GM19023 (cell line): Measurements from ENCODE around the gene CMYA5.
"Not testable (repeated sequence)": the region's sequence is repeated elsewhere in the genome, so short reads cannot be mapped to it uniquely, and the experiment has no call there.

Experiments
- ATAC-seq: cut with Tn5 transposase; IDR thresholded peaks from one replicate; pipeline ENCODE4 v1.9.1; 2021; ENCODE audit warnings: mild to moderate bottlenecking, moderate library complexity; ENCODE audit not compliant: unreplicated experiment

CMYA5 gene

GRCh38 chr5:79702606-79703380 is 13.2 kb downstream of the CMYA5 start:
- ATAC-seq, result no peak

- no peak for ATAC-seq
Measured at GRCh38 chr5:79703381-79703645, 13.7 kb downstream of the CMYA5 start.

- ATAC-seq, result no peak
Measured at GRCh38 chr5:79704553-79704952, 14.9 kb downstream of the CMYA5 start.

GRCh38 chr5:79705632-79706031 is 16.0 kb downstream of the CMYA5 start:
- ATAC-seq, result no peak

- not testable (repeated sequence) for ATAC-seq
Measured at GRCh38 chr5:79706317-79706716, 16.7 kb downstream of the CMYA5 start.

GRCh38 chr5:79707535-79707934 is 17.9 kb downstream of the CMYA5 start:
- no peak for ATAC-seq

GRCh38 chr5:79712741-79713140 is 23.1 kb downstream of the CMYA5 start:
- ATAC-seq, result no peak

- ATAC-seq, result no peak
Measured at GRCh38 chr5:79713727-79714126, 24.1 kb downstream of the CMYA5 start.

- ATAC-seq, result no peak
Measured at GRCh38 chr5:79716839-79717238, 27.2 kb downstream of the CMYA5 start.

GRCh38 chr5:79720096-79720495 is 30.5 kb downstream of the CMYA5 start:
- ATAC-seq, result no peak

- no peak for ATAC-seq
Measured at GRCh38 chr5:79727451-79728355, 38.1 kb downstream of the CMYA5 start.

- ATAC-seq, result no peak
Measured at GRCh38 chr5:79728396-79728795, 38.8 kb downstream of the CMYA5 start.

- ATAC-seq, result no peak
Measured at GRCh38 chr5:79729679-79730078, 40.0 kb downstream of the CMYA5 start.

- ATAC-seq, result no peak
Measured at GRCh38 chr5:79730564-79730963, 40.9 kb downstream of the CMYA5 start.

GRCh38 chr5:79731775-79732174 is 42.1 kb downstream of the CMYA5 start:
- no peak for ATAC-seq

- no peak for ATAC-seq
Measured at GRCh38 chr5:79736528-79737514, 47.2 kb downstream of the CMYA5 start.

GRCh38 chr5:79738349-79738748 is 48.7 kb downstream of the CMYA5 start:
- ATAC-seq, result no peak

GRCh38 chr5:79742549-79743136 is 53.0 kb downstream of the CMYA5 start:
- no peak for ATAC-seq

- no peak for ATAC-seq
Measured at GRCh38 chr5:79743846-79744605, 54.4 kb downstream of the CMYA5 start.

GRCh38 chr5:79745255-79745654 is 55.6 kb downstream of the CMYA5 start:
- no peak for ATAC-seq
